GM12878 (cell line): ENCODE data around the gene OR2AG1. TPM values are rescaled to one million over a fixed set of nuclear protein-coding genes. Genes with fewer than 3 reads are reported as not detected.

Experiments used
- ATAC-seq: fragments of 200-7000 bp; cut with Tn5 transposase; 3 replicates; pipeline ENCODE4 v1.9.1; 2020; ENCODE audit warnings: mild to moderate bottlenecking, moderate library complexity
- BruUV-seq: library from RNA; stranded (reverse); fragments of 400-500 nt; replicated peaks from 2 replicates; lab custom pipeline; 2021; lab: Mats Ljungman, UMichigan
- CTCF ChIA-PET: fragments of 300-600 bp; sonication (Branson Sonifier 250); formaldehyde crosslinking; extraction: SDS; loops from one replicate; lab custom pipeline; 2021; ENCODE audit warnings: inconsistent platforms; lab: Yijun Ruan, JAX
- POLR2A ChIA-PET: fragments of 350-600 bp; formaldehyde crosslinking; extraction: SDS; loops from one replicate; lab custom pipeline; 2021; ENCODE audit warnings: inconsistent platforms; lab: Charles Lee
- RAD21 ChIA-PET: fragments of 300-600 bp; sonication (Branson Sonifier 250); formaldehyde crosslinking; loops from one replicate; lab custom pipeline; 2023; ENCODE audit warnings: antibody characterized with exemption; ENCODE audit not compliant: unreplicated experiment; lab: Charles Lee
- SMC1A ChIA-PET: fragments of 300-600 bp; sonication (Branson Sonifier 250); formaldehyde crosslinking; loops from one replicate; lab custom pipeline; 2023; ENCODE audit not compliant: unreplicated experiment, uncharacterized antibody; lab: Charles Lee
- DNase-seq: peaks from one replicate; pipeline ENCODE4 v3.0.0-alpha.2; 2011; ENCODE audit warnings: low read depth, low spot score
- FAIRE-seq: peaks from 3 replicates; lab custom pipeline; 2011; peaks lifted over from hg19 to GRCh38; lab: Jason Lieb, UNC
- H2AFZ ChIP-seq: 2 replicates; pipeline ENCODE4 v1.6.0; 2011; ENCODE audit warnings: low read depth, low read length, control low read depth; ENCODE audit not compliant: control insufficient read depth
- H3K27ac ChIP-seq: 2 replicates; pipeline ENCODE4 v1.5.1; 2011; ENCODE audit warnings: control low read depth; ENCODE audit not compliant: control insufficient read depth, insufficient read depth
- H3K27me3 ChIP-seq, 2 experiments: replicated peaks in 1 of 2; 2 replicates each; pipeline versions ENCODE4 v1.6.0 to v1.6.1; 2011; ENCODE audit warnings: low read length in 1 of 2; ENCODE audit not compliant: control insufficient read depth in 2 of 2, insufficient read depth in 2 of 2
- H3K36me3 ChIP-seq, 2 experiments: 2 replicates each; pipeline ENCODE4 v1.5.1; 2011; ENCODE audit warnings: low read length in 1 of 2; ENCODE audit not compliant: control insufficient read depth in 2 of 2, insufficient read depth in 2 of 2
- H3K4me1 ChIP-seq: 2 replicates; pipeline ENCODE4 v1.6.1; 2011; ENCODE audit warnings: mild to moderate bottlenecking, low read length, moderate library complexity, mixed read lengths; ENCODE audit not compliant: control insufficient read depth, insufficient read depth
- H3K4me2 ChIP-seq: 2 replicates; pipeline ENCODE4 v1.6.0; 2011; ENCODE audit warnings: control low read depth; ENCODE audit not compliant: control insufficient read depth, insufficient read depth
- H3K4me3 ChIP-seq: fragments of 200-600 bp; sonication (generic); 2 replicates; pipeline ENCODE4 v1.5.1; 2016
- H3K79me2 ChIP-seq: 2 replicates; pipeline ENCODE4 v1.6.0; 2011; ENCODE audit warnings: low read length; ENCODE audit not compliant: control insufficient read depth, insufficient read depth
- H3K9ac ChIP-seq: 2 replicates; pipeline ENCODE4 v1.8.0; 2011; ENCODE audit warnings: low read length, control low read depth, mixed read lengths; ENCODE audit not compliant: control insufficient read depth, insufficient read depth
- H3K9me3 ChIP-seq: replicated peaks from 3 replicates; pipeline ENCODE4 v1.5.1; 2011; ENCODE audit warnings: mild to moderate bottlenecking, low read length; ENCODE audit not compliant: control insufficient read depth, insufficient read depth
- H4K20me1 ChIP-seq: 2 replicates; pipeline ENCODE4 v1.6.0; 2011; ENCODE audit not compliant: control insufficient read depth, insufficient read depth
- ASH2L ChIP-seq: fragments of 300-600, 200-600 bp; sonication (generic); IDR thresholded peaks from 2 replicates; pipeline ENCODE4 v1.6.1; 2017; ENCODE audit warnings: low read depth, mild to moderate bottlenecking, borderline replicate concordance
- CREM ChIP-seq: IDR thresholded peaks from 2 replicates; pipeline ENCODE4 v1.6.1; 2014; ENCODE audit warnings: antibody characterized with exemption, low read depth
- JUNB ChIP-seq: IDR thresholded peaks from 2 replicates; pipeline ENCODE4 v1.6.1; 2016; ENCODE audit warnings: antibody characterized with exemption, mild to moderate bottlenecking
- MAX ChIP-seq: IDR thresholded peaks from 2 replicates; pipeline ENCODE4 v1.6.1; 2012; ENCODE audit warnings: low read depth, low read length, improper control_type of control experiment
- MEF2B ChIP-seq: fragments of 450-650 bp; IDR thresholded peaks from 2 replicates; pipeline ENCODE4 v1.6.1; 2018; ENCODE audit warnings: mild to moderate bottlenecking, moderate library complexity; ENCODE audit not compliant: partially characterized antibody, poor library complexity, severe bottlenecking
- MYB ChIP-seq: fragments of 150-350 bp; IDR thresholded peaks from 2 replicates; pipeline ENCODE4 v1.6.1; 2014; ENCODE audit warnings: mild to moderate bottlenecking, low read depth, low read length, borderline replicate concordance
- NFYB ChIP-seq: IDR thresholded peaks from 2 replicates; pipeline ENCODE4 v1.6.1; 2011; ENCODE audit warnings: low read depth, mild to moderate bottlenecking, low read length, improper control_type of control experiment, moderate library complexity; ENCODE audit not compliant: insufficient read depth
- NR2C1 ChIP-seq: fragments of 450-650 bp; IDR thresholded peaks from 2 replicates; pipeline ENCODE4 v1.6.1; 2017; ENCODE audit warnings: antibody characterized with exemption, mild to moderate bottlenecking, moderate library complexity
- TCF3 ChIP-seq: IDR thresholded peaks from 2 replicates; pipeline ENCODE4 v1.6.1; 2012; ENCODE audit warnings: low read depth, mild to moderate bottlenecking, low read length, borderline replicate concordance; ENCODE audit not compliant: insufficient read depth
- WGBS: methylation state at CpG from one replicate; pipeline ENCODE4 v1.1.6; 2016; ENCODE audit warnings: low lambda C conversion rate; ENCODE audit not compliant: insufficient replicate concordance, insufficient coverage; ENCODE audit errors: missing lambda C conversion rate; 5-methylcytosine and 5-hydroxymethylcytosine counted together
- in situ Hi-C: fragments of 300-500 bp; cut with MboI; formaldehyde crosslinking; loops from 9 replicates; pipeline ENCODE4 v1.14.3; 2018; ENCODE audit warnings: mixed read lengths
- intact Hi-C: fragments of 100-400 bp; cut with micrococcal nuclease; formaldehyde crosslinking; loops from one replicate; pipeline ENCODE4 v1.14.2; 2022; ENCODE audit not compliant: unreplicated experiment
- polyA plus RNA-seq, 11 experiments: library from polyadenylated mRNA; depleted of rRNA in 4 of 11; unstranded in 6 of 11; stranded (reverse) in 5 of 11; fragments of >200 nt; fragmentation: Nextera tagmentation in 4 of 11; fragmentation: Illumina TruSeq in 1 of 11; extraction: Ambion mirVana in 4 of 11; extraction: Trizol in 1 of 11; gene quantifications; 1 replicate in 1 of 11; 2 replicates in 10 of 11; pipeline versions ENCODE4 v1.2.1 to v1.2.3, GENCODE V29; 2011 to 2016; ENCODE audit warnings: inconsistent platforms in 2 of 11, missing spikeins in 2 of 11, low read depth in 1 of 11
- total RNA-seq, 4 experiments: library from RNA; depleted of rRNA in 3 of 4; stranded (reverse); fragments of >200 nt in 3 of 4; fragmentation: Illumina TruSeq in 1 of 4; extraction: Trizol in 1 of 4; gene quantifications; 2 replicates each; pipeline versions ENCODE4 v1.2.1 to v1.2.3, GENCODE V29; 2013 to 2021

OR2AG1 gene
- total and polyA plus RNA-seq, 10 of the 15 experiments (the other 5 are each of a cell fraction or from before 2014, with no cell fraction given): not detected

GRCh38 chr11:6734616-6735015 is 48.2 kb upstream of the OR2AG1 start:
- ATAC-seq: no peak
- H3K27ac ChIP-seq: 0 out of 2 replicates have a peak overlapping the region, but pooled peaks have one; percentile 4
- POLR2A ChIA-PET: interaction anchor here (4.1 kb wide), 1 partner anchor 12 kb away, joined by 28 read pairs; no protein-coding TSS in a partner anchor

GRCh38 chr11:6735306-6735705 is 47.5 kb upstream of the OR2AG1 start:
- Histone ChIP-seq H3K79me2 (peaks cover 28% of the 10 kb centered on the region), H3K27ac (no peak overlapping the region; the same call in 1 of the 2 replicates), H3K36me3 (peaks cover 0 to 12% of the 10 kb centered on the region in 2 experiments; a peak in 3 of 4 replicates), H3K9me3 (peaks cover 6% of the 10 kb centered on the region; the same call in 2 of the 3 replicates), H3K9ac (no peak overlapping the region), H2AFZ (no peak overlapping the region), H4K20me1 (no peaks in the 10 kb centered on the region), H3K4me3 (no peak overlapping the region), H3K4me2 (peak overlapping the region; percentile 48; the same call in 1 of the 2 replicates), H3K27me3 (no peaks in the 10 kb centered on the region), H3K4me1 (peaks cover 23% of the 10 kb centered on the region)
- no peak for FAIRE-seq
- ChIA-PET CTCF (interaction anchor here (1.4 to 15.6 kb wide), 3 partner anchors 18 to 357 kb away, joined by 3 to 728 read pairs (median 20); no protein-coding TSS in a partner anchor), POLR2A (interaction anchor here (0.6 to 4.1 kb wide), 3 partner anchors 8 to 1467 kb away, joined by 3 to 28 read pairs (median 3); no protein-coding TSS in a partner anchor), SMC1A (interaction anchor here (4.5 to 18.2 kb wide), 2 partner anchors 14 to 18 kb away, joined by 23 to 420 read pairs; no protein-coding TSS in a partner anchor), RAD21 (interaction anchor here (1.0 to 4.5 kb wide), 4 partner anchors 8 to 131 kb away, joined by 4 to 31 read pairs (median 4); partner anchors contain the start of gene ILK)
- in situ Hi-C loops: loop anchor here (10.0 kb wide), 1 partner anchor 1031 kb away; no protein-coding TSS in a partner anchor
- no peak for TF ChIP-seq MYB
- TF ChIP-seq JUNB: 0 out of 2 replicates have a peak, but pooled peaks have one; percentile 7
- TF ChIP-seq CREM: no peak
- no peak for TF ChIP-seq MAX
- no peak for TF ChIP-seq ASH2L
- no peak for TF ChIP-seq NR2C1
- no peak for DNase-seq
- peak; percentile 25 for ATAC-seq
- no TSS peak for BruUV-seq
- WGBS: 29% methylated on average over 3 of the region's 3 CpGs
- intact Hi-C loops: no loop called here

More at GRCh38 chr11:6734616-6735015, 48.2 kb upstream of the OR2AG1 start:
- 29% methylated on average over 3 of the region's 3 CpGs for WGBS
- peaks cover 6% of the 10 kb centered on the region; the same call in 2 of the 3 replicates for H3K9me3 ChIP-seq
- no peaks in the 10 kb centered on the region for H4K20me1 ChIP-seq
- ChIA-PET CTCF (interaction anchor here (1.4 to 15.6 kb wide), 2 partner anchors 19 to 130 kb away, joined by 3 to 728 read pairs; no protein-coding TSS in a partner anchor), RAD21 (interaction anchor here (1.0 to 4.5 kb wide), 4 partner anchors 8 to 21 kb away, joined by 4 to 31 read pairs (median 4); no protein-coding TSS in a partner anchor), SMC1A (interaction anchor here (1.1 to 18.2 kb wide), 2 partner anchors 19 to 30 kb away, joined by 3 to 420 read pairs; no protein-coding TSS in a partner anchor)
- peaks cover 0 to 12% of the 10 kb centered on the region in 2 experiments; a peak in 3 of 4 replicates for H3K36me3 ChIP-seq
- no peak overlapping the region for H3K4me3 ChIP-seq
- no TSS peak for BruUV-seq
- TF ChIP-seq MEF2B (peak; percentile 37), NFYB (0 out of 2 replicates have a peak, but pooled peaks have one; percentile 14), TCF3 (no peak)
- FAIRE-seq (no peak), DNase-seq (no peak)
- no peak overlapping the region for H3K9ac ChIP-seq
- no peak overlapping the region for H3K4me2 ChIP-seq
- H3K79me2 ChIP-seq: peaks cover 23% of the 10 kb centered on the region
- H3K4me1 ChIP-seq: peaks cover 23% of the 10 kb centered on the region
- H3K27me3 ChIP-seq: no peaks in the 10 kb centered on the region
- intact Hi-C loops: no loop called here
- in situ Hi-C loops: loop anchor here (10.0 kb wide), 1 partner anchor 1030 kb away; no protein-coding TSS in a partner anchor
- no peak overlapping the region for H2AFZ ChIP-seq
